Measurements from ENCODE around the gene MRFAP1L1. TPM values are rescaled to one million over a fixed set of nuclear protein-coding genes. Genes with fewer than 3 reads are reported as not detected.

Gene MRFAP1L1
- total and polyA plus RNA-seq, 2 donors (not counting 3 experiments of a cell fraction or from before 2014, with no cell fraction given): 28.7 to 42.0 TPM

DNA sequence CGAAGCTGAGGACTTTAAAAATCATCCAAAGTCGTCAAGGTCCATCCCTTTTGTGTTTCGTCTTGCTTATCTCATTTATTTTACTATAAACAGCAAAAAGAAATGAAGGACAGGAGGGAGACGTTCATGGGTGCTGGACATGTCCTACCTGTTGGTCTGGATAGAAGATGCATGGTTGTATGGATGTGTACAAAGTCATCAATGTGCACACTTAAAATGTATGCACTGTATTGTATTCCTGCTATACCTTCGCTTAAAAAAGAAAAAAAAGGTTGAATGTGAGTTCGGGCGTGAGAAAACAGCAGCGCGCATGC is 6.0 kb upstream of the MRFAP1L1 start:
- no peaks in the 10 kb centered on the region for H3K36me3 ChIP-seq (ENCODE audit: control insufficient read depth in 2 of 2, extremely low read depth in 1 of 2, insufficient read depth in 2 of 2, low read length in 2 of 2)
- H3K79me2 ChIP-seq (ENCODE audit: control insufficient read depth, insufficient read depth, low read length): peaks cover 15% of the 10 kb centered on the region
- FAIRE-seq (no peak), DNase-seq (ENCODE audit: low read depth, low spot score) (no peak)
- dilution Hi-C loops (cut with MboI; ENCODE audit: extremely low pct_ligation_motif_present, low sequenced_read_pairs) (no loop called here), intact Hi-C loops (cut with micrococcal nuclease) (loop anchor here (1.0 to 2.0 kb wide), 2 partner anchors 41 to 353 kb away; partner anchors contain the start of gene GRPEL1)
- H2AFZ ChIP-seq (ENCODE audit: low read depth, low read length): peak overlapping the region; percentile 80
- ChIA-PET POLR2A (interaction anchor here (0.5 kb wide), 1 partner anchor 42 kb away, joined by 3 read pairs; no protein-coding TSS in a partner anchor), CTCF (interaction anchor here (6.7 kb wide), 1 partner anchor 159 kb away, joined by 353 read pairs; no protein-coding TSS in a partner anchor)
- TF ChIP-seq EZH2 (IDR thresholded peaks at IDR 0.05; ENCODE audit: borderline replicate concordance, low read depth, low read length, severe bottlenecking) (no peak), POLR2A (IDR thresholded peaks at IDR 0.05; ENCODE audit: low read depth, low read length) (no peak), GATA2 (IDR thresholded peaks at IDR 0.05; ENCODE audit: insufficient read depth, insufficient read length, low read depth, low read length) (no peak), JUN (IDR thresholded peaks at IDR 0.05; ENCODE audit: borderline replicate concordance, insufficient read depth, insufficient read length, low read depth) (no peak), POLR2AphosphoS5 (IDR thresholded peaks at IDR 0.05; ENCODE audit: insufficient read depth, low read depth, low read length) (no peak), FOS (IDR thresholded peaks at IDR 0.05; ENCODE audit: borderline replicate concordance, insufficient read depth, low read length) (no peak), MYC (IDR thresholded peaks at IDR 0.05; ENCODE audit: low read depth, low read length) (no peak)
- TF ChIP-seq, protein P1, sequence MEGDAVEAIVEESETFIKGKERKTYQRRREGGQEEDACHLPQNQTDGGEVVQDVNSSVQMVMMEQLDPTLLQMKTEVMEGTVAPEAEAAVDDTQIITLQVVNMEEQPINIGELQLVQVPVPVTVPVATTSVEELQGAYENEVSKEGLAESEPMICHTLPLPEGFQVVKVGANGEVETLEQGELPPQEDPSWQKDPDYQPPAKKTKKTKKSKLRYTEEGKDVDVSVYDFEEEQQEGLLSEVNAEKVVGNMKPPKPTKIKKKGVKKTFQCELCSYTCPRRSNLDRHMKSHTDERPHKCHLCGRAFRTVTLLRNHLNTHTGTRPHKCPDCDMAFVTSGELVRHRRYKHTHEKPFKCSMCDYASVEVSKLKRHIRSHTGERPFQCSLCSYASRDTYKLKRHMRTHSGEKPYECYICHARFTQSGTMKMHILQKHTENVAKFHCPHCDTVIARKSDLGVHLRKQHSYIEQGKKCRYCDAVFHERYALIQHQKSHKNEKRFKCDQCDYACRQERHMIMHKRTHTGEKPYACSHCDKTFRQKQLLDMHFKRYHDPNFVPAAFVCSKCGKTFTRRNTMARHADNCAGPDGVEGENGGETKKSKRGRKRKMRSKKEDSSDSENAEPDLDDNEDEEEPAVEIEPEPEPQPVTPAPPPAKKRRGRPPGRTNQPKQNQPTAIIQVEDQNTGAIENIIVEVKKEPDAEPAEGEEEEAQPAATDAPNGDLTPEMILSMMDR (IDR thresholded peaks at IDR 0.05; ENCODE audit: extremely low read depth in 1 of 2, insufficient read depth in 1 of 2, low read depth in 1 of 2, low read length in 2 of 2): no peak
- TF ChIP-seq, protein P2, sequence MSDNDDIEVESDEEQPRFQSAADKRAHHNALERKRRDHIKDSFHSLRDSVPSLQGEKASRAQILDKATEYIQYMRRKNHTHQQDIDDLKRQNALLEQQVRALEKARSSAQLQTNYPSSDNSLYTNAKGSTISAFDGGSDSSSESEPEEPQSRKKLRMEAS (IDR thresholded peaks at IDR 0.05; ENCODE audit: insufficient read depth, insufficient read length): no peak
- H3K4me2 ChIP-seq (ENCODE audit: insufficient read depth, low read length): peak overlapping the region; percentile 75
- no TSS peak for BruUV-seq (replicated peaks)
- no peak overlapping the region for H3K9ac ChIP-seq (replicated peaks; ENCODE audit: extremely low read depth, insufficient read depth, low read length)
- H3K9me1 ChIP-seq (replicated peaks; ENCODE audit: control insufficient read depth, extremely low read depth, insufficient read depth, low read length): no peaks in the 10 kb centered on the region
- H3K27ac ChIP-seq (ENCODE audit: insufficient read depth, low read depth, low read length): no peak overlapping the region
- peaks cover 4 to 5% of the 10 kb centered on the region in 2 experiments for H3K27me3 ChIP-seq (ENCODE audit: control insufficient read depth in 2 of 2, insufficient read depth in 2 of 2, low read length in 2 of 2)
- H3K4me1 ChIP-seq (ENCODE audit: control insufficient read depth, extremely low read depth, insufficient read depth, low read length): peaks cover 10% of the 10 kb centered on the region
- peak overlapping the region in 2 of 3 experiments; percentile 63 to 69 for H3K4me3 ChIP-seq (replicated peaks in 1 of 3; ENCODE audit: insufficient read depth in 1 of 3, low read depth in 1 of 3, low read length in 3 of 3)
- H4K20me1 ChIP-seq (replicated peaks; ENCODE audit: control insufficient read depth, extremely low read depth, insufficient read depth, low read length): no peaks in the 10 kb centered on the region
- H3K9me3 ChIP-seq (replicated peaks; ENCODE audit: control insufficient read depth, insufficient read depth, low read length): no peaks in the 10 kb centered on the region

All from endothelial cell of umbilical vein (primary cell).